Eye (tissue), 1 donor: ENCODE data around the gene TPX2.
A peak's percentile ranks its signal among the peaks of the same experiment; 100 is the strongest.
"Not testable (repeated sequence)": the region's sequence is repeated elsewhere in the genome, so short reads cannot be mapped to it uniquely, and the experiment has no call there.

Source experiments
- DNase-seq: peaks from one replicate; pipeline ENCODE4 v3.0.0-alpha.2; 2015

TPX2 gene

GRCh38 chr20:31815408-31816188 is 76.5 kb downstream of the TPX2 start:
- peak; percentile 60 for DNase-seq

GRCh38 chr20:31816221-31816620 is 77.1 kb downstream of the TPX2 start:
- no peak for DNase-seq

GRCh38 chr20:31817461-31817860 is 78.4 kb downstream of the TPX2 start:
- no peak for DNase-seq

DNA sequence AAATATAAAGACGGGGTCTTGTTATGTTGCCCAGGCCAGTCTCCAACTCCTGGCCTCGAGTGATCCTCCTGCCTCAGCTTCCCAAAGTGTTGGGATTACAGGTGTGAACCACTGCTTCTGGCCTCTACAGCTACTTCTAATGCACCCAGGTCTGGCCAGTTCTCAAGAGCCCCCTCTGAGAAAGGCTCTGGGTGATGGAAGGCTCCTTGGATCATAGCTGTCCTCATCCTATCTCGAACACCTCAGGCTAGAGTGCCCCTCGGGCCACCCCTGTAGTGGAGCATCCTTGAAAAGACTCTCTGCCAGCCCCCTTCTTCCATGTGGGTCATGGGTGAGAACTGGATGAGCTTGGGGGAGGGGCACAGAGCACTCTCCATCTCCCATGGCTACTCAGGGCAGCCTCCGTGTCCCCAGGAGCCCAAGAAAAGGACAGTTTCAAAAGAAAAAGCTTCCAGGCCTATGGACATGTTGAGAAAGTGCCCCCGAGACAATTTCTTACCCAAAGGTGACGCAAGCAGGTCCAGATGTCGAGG is 79.4 kb downstream of the TPX2 start:
- DNase-seq = no peak

- DNase-seq = peak; percentile 35
These were observed 80.1 kb downstream of the TPX2 start, which contains the start of gene MYLK2 for GRCh38 chr20:31819083-31819784. Gene MYLK2 (plus strand): TSS chr20:31819356. CDS start chr20:31819581, 225 bp downstream.

DNA sequence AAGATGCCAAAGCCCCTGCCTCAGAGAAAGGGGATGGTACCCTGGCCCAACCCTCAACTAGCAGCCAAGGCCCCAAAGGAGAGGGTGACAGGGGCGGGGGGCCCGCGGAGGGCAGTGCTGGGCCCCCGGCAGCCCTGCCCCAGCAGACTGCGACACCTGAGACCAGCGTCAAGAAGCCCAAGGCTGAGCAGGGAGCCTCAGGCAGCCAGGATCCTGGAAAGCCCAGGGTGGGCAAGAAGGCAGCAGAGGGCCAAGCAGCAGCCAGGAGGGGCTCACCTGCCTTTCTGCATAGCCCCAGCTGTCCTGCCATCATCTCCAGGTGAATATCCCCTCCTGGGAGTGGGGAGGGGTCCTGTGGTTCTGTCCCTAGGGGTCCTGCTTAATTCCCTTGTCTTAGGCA is 81.1 kb downstream of the TPX2 start:
- no peak for DNase-seq

GRCh38 chr20:31821427-31821826 is 82.3 kb downstream of the TPX2 start:
- no peak for DNase-seq

DNA sequence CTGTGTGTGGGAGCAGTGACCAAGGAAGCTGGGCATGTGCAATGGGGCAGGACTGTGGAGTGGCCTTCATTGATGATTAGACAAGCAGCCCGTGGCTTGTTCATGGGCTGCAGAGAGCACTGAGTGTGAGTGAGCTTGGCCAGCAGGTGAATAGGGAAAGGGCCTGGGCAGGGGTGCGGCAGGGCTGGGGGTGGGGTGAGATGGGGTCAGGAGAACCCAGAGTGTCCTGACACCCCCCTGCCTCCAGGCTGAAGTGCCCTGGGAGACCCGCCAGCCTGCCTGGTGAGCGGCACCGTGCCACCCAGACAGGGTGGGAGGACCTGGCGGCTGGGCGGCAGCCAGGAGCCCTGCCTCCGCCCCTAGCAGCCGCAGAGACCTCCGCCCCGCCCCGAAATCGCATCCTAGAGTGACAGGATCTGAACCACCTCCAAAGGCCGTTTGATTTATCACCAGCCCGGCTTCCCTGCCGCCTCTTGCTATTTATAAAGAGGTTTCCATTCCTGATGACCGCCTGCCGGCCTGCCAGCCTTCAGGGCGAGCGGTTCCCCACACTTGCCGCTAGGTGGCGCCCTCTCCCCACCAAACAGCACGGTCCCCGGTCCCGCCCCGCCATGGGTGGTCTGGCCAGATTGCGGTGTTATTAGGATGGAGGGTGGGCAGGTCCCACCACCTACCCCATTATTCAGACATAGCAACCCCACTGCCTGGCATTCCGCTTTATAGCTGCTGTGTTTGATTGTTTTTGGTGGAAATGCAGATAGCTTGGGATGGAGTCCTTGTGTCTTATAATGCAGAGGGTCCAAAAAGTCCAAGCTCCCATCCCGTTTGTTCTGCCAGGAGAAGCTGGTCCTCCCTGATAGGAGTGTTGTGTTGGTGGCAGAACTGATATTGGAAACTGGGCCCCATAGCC is 83.6 kb downstream of the TPX2 start:
- DNase-seq = peak; percentile 92

DNA sequence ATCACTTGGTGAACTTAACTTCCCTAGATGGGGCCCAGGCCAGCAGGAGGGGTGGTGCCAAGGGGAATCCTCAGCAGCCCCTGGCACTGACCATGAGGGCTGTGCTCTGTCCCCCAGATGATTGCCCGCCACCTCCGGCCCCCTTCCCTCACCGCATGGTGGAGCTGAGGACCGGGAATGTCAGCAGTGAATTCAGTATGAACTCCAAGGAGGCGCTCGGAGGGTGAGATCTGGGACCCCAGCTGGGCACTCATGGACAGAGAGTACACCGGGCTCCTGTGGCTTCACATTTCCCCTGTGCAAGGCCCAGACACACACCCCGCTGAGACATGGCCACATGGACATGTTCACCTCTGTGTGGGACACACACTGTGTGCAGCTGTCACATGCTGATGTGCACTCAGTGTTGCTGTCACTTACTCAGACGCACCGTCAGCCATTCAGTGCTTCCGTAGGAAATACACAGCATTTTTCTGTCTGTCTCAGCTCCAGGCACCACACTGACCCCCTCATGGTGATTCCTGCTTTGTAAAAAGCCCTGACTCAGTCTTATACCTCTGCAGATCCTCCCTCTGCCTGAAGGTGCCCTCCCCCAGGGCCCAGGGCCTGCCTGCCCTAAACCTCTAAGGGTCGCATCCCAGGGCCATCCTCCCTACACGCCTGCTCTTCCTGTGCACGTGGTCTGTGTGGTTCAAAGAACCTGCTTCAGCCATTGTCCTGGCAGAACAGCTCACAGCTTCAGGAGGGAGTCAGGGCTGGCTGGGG is 84.5 kb downstream of the TPX2 start:
- peak; percentile 57 for DNase-seq

DNA sequence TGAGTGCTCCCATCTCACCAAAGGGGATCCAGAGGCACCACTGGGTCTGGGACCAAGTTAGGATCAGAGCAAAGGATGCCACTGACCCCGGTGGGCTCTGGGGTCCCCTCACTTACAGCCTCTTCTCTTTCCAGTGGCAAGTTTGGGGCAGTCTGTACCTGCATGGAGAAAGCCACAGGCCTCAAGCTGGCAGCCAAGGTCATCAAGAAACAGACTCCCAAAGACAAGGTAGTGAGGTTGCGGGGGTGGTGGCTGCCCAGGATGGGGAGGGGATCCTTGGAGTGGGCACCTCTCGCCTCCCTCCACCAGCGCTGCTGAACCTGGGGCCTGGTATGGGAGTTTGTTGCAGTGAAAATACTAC is 85.0 kb downstream of the TPX2 start:
- DNase-seq = no peak

DNA sequence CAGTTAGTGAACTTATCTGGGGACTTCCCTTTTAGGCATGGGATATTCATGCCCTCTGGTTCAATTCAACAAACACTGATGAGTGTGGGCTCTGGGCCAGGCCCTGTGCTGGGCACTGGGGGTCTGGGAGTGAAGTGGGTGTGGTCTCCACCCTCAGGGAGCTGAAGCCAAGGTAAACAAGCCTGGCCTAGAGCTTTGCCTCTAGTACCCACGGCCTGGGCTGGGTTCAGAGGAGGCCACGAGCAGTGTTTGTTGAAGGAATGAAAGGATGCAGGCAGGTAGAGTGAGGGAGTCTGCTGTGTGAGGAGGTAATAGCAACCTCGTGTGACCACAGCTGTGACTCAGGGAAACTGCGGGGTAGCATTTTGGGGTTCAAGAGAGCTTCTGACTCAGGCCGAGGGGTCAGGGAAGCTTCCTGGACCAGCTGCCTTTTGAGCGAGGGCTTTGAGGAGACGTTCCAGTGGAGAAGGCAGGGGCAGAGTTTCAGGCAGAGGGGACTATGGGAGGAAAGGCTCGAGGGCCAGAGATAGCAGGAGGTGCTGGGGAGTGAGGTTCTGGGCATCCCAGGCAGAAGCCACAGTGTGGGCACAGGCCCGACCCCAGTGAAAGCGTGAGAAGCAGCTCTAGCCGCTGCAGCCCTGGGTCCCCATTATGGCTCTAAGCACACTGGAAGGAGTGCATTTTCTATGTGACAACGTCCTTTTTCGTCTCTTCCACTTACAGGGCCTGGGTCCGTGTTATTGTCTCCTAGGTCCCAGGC is 85.6 kb downstream of the TPX2 start:
- DNase-seq = no peak

- no peak for DNase-seq
These were observed 87.0 kb downstream of the TPX2 start for GRCh38 chr20:31826074-31826473.

- no peak for DNase-seq
These were observed 88.0 kb downstream of the TPX2 start for GRCh38 chr20:31827059-31827458.

GRCh38 chr20:31828016-31828415 is 88.9 kb downstream of the TPX2 start:
- DNase-seq = not testable (repeated sequence)

DNA sequence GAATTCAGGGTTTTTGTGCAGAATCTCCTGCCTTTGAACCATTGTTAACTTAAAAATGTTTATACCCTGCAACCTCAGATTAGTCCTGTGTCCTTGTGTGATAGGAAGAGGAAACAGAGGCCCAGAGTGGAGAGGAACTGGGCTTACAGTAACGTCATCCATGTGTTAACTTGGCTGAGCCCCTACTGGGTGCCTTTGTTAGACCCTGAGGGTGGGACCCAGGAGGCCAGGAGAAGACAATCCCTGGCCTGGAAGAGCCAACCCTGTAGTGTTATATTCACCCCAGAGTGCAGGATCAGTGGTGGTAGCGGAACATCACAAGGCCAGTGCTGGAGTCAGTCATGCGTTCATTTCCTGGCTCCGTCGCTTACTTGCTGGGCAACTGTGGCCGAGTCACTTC is 90.6 kb downstream of the TPX2 start:
- no peak for DNase-seq

GRCh38 chr20:31830406-31830981 is 91.4 kb downstream of the TPX2 start:
- no peak for DNase-seq

GRCh38 chr20:31831211-31831610 is 92.1 kb downstream of the TPX2 start:
- DNase-seq = no peak

GRCh38 chr20:31831771-31832306 is 92.7 kb downstream of the TPX2 start:
- no peak for DNase-seq

- DNase-seq = peak; percentile 93
These were observed 94.2 kb downstream of the TPX2 start for GRCh38 chr20:31833130-31833930.
